ENCODE results near the gene RPS6KA2. TPM values are rescaled to one million over a fixed set of nuclear protein-coding genes. Genes with fewer than 3 reads are reported as not detected.

Gene RPS6KA2
- total RNA-seq, 1 experiment from 2014 or later = 18.5 TPM

- Histone ChIP-seq H3K9me2 (ENCODE audit: insufficient read depth) (no peaks in the 10 kb centered on the region), H3K79me2 (ENCODE audit: low read depth) (no peaks in the 10 kb centered on the region), H3F3A (ENCODE audit: insufficient read depth, low read depth) (no peaks in the 10 kb centered on the region), H3K27me3 (ENCODE audit: insufficient read depth, low read depth) (no peaks in the 10 kb centered on the region), H2AFZ (no peak overlapping the region), H3K4me2 (no peak overlapping the region), H3K4me1 (replicated peaks; ENCODE audit: insufficient read depth) (no peaks in the 10 kb centered on the region), H3K27ac (no peak overlapping the region), H4K20me1 (ENCODE audit: insufficient read depth) (no peaks in the 10 kb centered on the region), H3K4me3 (no peak overlapping the region), H3K36me3 (ENCODE audit: low read depth) (no peaks in the 10 kb centered on the region), H3K9me3 (ENCODE audit: insufficient read depth, low read depth) (no peaks in the 10 kb centered on the region)
- BruUV-seq (replicated peaks) = no TSS peak
- ChIA-PET POLR2A (ENCODE audit: unreplicated experiment) (no interaction called here), CTCF (no interaction called here)
- TF ChIP-seq EZH2 (IDR thresholded peaks at IDR 0.05; ENCODE audit: low read depth) = no peak
- TF ChIP-seq CTCF (conservative IDR thresholded peaks at IDR 0.05) = no peak
- DNase-seq = no peak
- intact Hi-C loops (cut with micrococcal nuclease; ENCODE audit: unreplicated experiment) = no loop called here
Observed at GRCh38 chr6:166604328-166604727, 22.7 kb downstream of the RPS6KA2 start.

- H3K27ac ChIP-seq = no peak overlapping the region
- no TSS peak for BruUV-seq (replicated peaks)
- H2AFZ ChIP-seq = no peak overlapping the region
- POLR2A ChIA-PET (ENCODE audit: unreplicated experiment) = no interaction called here
- no peak overlapping the region for H3K4me3 ChIP-seq
- no peaks in the 10 kb centered on the region for H3K27me3 ChIP-seq (ENCODE audit: insufficient read depth, low read depth)
- TF ChIP-seq CTCF (conservative IDR thresholded peaks at IDR 0.05) (no peak), EZH2 (IDR thresholded peaks at IDR 0.05; ENCODE audit: low read depth) (no peak)
- H3K79me2 ChIP-seq (ENCODE audit: low read depth) = no peaks in the 10 kb centered on the region
- CTCF ChIA-PET = no interaction called here
- DNase-seq = no peak
- H3K4me2 ChIP-seq = no peak overlapping the region
- H3F3A ChIP-seq (ENCODE audit: insufficient read depth, low read depth) = no peaks in the 10 kb centered on the region
- H3K4me1 ChIP-seq (replicated peaks; ENCODE audit: insufficient read depth) = no peaks in the 10 kb centered on the region
- no peaks in the 10 kb centered on the region for H3K9me2 ChIP-seq (ENCODE audit: insufficient read depth)
- no peaks in the 10 kb centered on the region for H3K9me3 ChIP-seq (ENCODE audit: insufficient read depth, low read depth)
- H3K36me3 ChIP-seq (ENCODE audit: low read depth) = no peaks in the 10 kb centered on the region
- intact Hi-C loops (cut with micrococcal nuclease; ENCODE audit: unreplicated experiment) = no loop called here
- no peaks in the 10 kb centered on the region for H4K20me1 ChIP-seq (ENCODE audit: insufficient read depth)
Observed at GRCh38 chr6:166603043-166603690, 23.9 kb downstream of the RPS6KA2 start.

DNA sequence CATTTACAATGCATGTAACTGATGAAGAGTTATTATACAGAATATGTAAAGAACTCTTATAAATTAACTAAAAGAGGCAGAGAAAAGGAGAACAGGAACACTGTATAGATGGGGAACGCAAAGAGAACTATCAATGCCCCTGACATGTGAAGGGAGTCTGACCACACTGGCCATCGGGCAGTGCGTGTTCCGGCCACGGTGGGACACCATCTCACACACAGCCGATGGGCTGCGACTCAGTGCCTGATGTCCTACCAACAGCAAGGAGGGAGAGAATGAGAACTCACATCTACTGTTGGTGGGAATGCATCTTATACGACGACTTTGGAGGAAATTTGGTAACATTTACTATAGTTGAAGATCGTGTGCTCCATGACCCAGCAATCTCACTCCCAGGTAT, 25.1 kb downstream of the RPS6KA2 start:
- CTCF ChIA-PET = no interaction called here
- H3K4me1 ChIP-seq (replicated peaks; ENCODE audit: insufficient read depth) = no peaks in the 10 kb centered on the region
- POLR2A ChIA-PET (ENCODE audit: unreplicated experiment) = no interaction called here
- H3K36me3 ChIP-seq (ENCODE audit: low read depth) = no peaks in the 10 kb centered on the region
- no peaks in the 10 kb centered on the region for H3K9me3 ChIP-seq (ENCODE audit: insufficient read depth, low read depth)
- no peak for DNase-seq
- H3F3A ChIP-seq (ENCODE audit: insufficient read depth, low read depth) = no peaks in the 10 kb centered on the region
- no peak overlapping the region for H3K4me3 ChIP-seq
- H3K27ac ChIP-seq = no peak overlapping the region
- intact Hi-C loops (cut with micrococcal nuclease; ENCODE audit: unreplicated experiment) = no loop called here
- H3K9me2 ChIP-seq (ENCODE audit: insufficient read depth) = no peaks in the 10 kb centered on the region
- no peaks in the 10 kb centered on the region for H3K27me3 ChIP-seq (ENCODE audit: insufficient read depth, low read depth)
- no peak overlapping the region for H3K4me2 ChIP-seq
- no peak for TF ChIP-seq CTCF (conservative IDR thresholded peaks at IDR 0.05)
- TF ChIP-seq EZH2 (IDR thresholded peaks at IDR 0.05; ENCODE audit: low read depth) = no peak
- no peaks in the 10 kb centered on the region for H4K20me1 ChIP-seq (ENCODE audit: insufficient read depth)
- BruUV-seq (replicated peaks) = no TSS peak
- H2AFZ ChIP-seq = no peak overlapping the region
- H3K79me2 ChIP-seq (ENCODE audit: low read depth) = no peaks in the 10 kb centered on the region
